Neuronal stem cell (in vitro differentiated cells): Measurements from ENCODE around the gene C2orf92.
"Not testable (repeated sequence)": the region's sequence is repeated elsewhere in the genome, so short reads cannot be mapped to it uniquely, and the experiment has no call there.

ENCODE experiments used
- DNase-seq: peaks from one replicate; pipeline ENCODE4 v3.0.0-alpha.2; 2013; ENCODE audit warnings: low spot score
- H2AFZ ChIP-seq: one replicate; pipeline ENCODE4 v1.6.1; 2013; ENCODE audit warnings: mild to moderate bottlenecking, low read length, inconsistent platforms
- H2AK5ac ChIP-seq: 2 replicates; pipeline ENCODE4 v1.6.1; 2013; ENCODE audit warnings: low read depth, mild to moderate bottlenecking, inconsistent platforms, low read length, moderate library complexity, mixed read lengths
- H2BK120ac ChIP-seq: 2 replicates; pipeline ENCODE4 v1.6.1; 2013; ENCODE audit warnings: low read depth, mild to moderate bottlenecking, inconsistent platforms, low read length, moderate library complexity, mixed read lengths
- H2BK12ac ChIP-seq: one replicate; pipeline ENCODE4 v1.6.1; 2013; ENCODE audit warnings: low read length, inconsistent platforms
- H2BK15ac ChIP-seq: 2 replicates; pipeline ENCODE4 v1.6.1; 2013; ENCODE audit warnings: mild to moderate bottlenecking, low read length, inconsistent platforms, mixed read lengths
- H2BK5ac ChIP-seq: one replicate; pipeline ENCODE4 v1.6.1; 2013; ENCODE audit warnings: inconsistent platforms, mild to moderate bottlenecking, low read length, moderate library complexity
- H3K14ac ChIP-seq: one replicate; pipeline ENCODE4 v1.6.1; 2013; ENCODE audit warnings: low read length, inconsistent platforms
- H3K18ac ChIP-seq: 2 replicates; pipeline ENCODE4 v1.6.1; 2013; ENCODE audit warnings: low read length, inconsistent platforms
- H3K23ac ChIP-seq: 2 replicates; pipeline ENCODE4 v1.6.1; 2013; ENCODE audit warnings: low read depth, mild to moderate bottlenecking, mixed read lengths, low read length, inconsistent platforms; ENCODE audit not compliant: poor library complexity
- H3K27ac ChIP-seq: replicated peaks from 3 replicates; pipeline ENCODE4 v1.5.1; 2013; ENCODE audit warnings: low read length, inconsistent platforms
- H3K27me3 ChIP-seq, 3 experiments: 2 replicates each; pipeline ENCODE4 v1.6.1; 2013; ENCODE audit warnings: low read length in 3 of 3, mild to moderate bottlenecking in 2 of 3, inconsistent platforms in 1 of 3, low read depth in 1 of 3, mixed read lengths in 1 of 3, moderate library complexity in 1 of 3; ENCODE audit not compliant: control insufficient read depth in 3 of 3, insufficient read depth in 3 of 3
- H3K36me3 ChIP-seq, 2 donors: replicated peaks in 1 of 2; 2 replicates each; pipeline ENCODE4 v1.6.1; 2013; ENCODE audit warnings: low read length in 2 of 2; ENCODE audit not compliant: control insufficient read depth in 2 of 2, insufficient read depth in 2 of 2
- H3K4ac ChIP-seq: 2 replicates; pipeline ENCODE4 v1.6.1; 2013; ENCODE audit warnings: inconsistent platforms, mild to moderate bottlenecking, low read length, moderate library complexity
- H3K4me1 ChIP-seq, 2 donors: 1 replicate in 1 of 2; 2 replicates in 1 of 2; pipeline ENCODE4 v1.6.1; 2013; ENCODE audit warnings: low read length in 2 of 2, low read depth in 1 of 2; ENCODE audit not compliant: control insufficient read depth in 2 of 2, insufficient read depth in 1 of 2
- H3K4me2 ChIP-seq: one replicate; pipeline ENCODE4 v1.6.1; 2013; ENCODE audit warnings: mild to moderate bottlenecking, low read length, inconsistent platforms; ENCODE audit not compliant: insufficient read depth, poor library complexity, severe bottlenecking
- H3K4me3 ChIP-seq, 2 donors: 2 replicates each; pipeline ENCODE4 v1.5.1; 2013; ENCODE audit warnings: low read length in 2 of 2, mild to moderate bottlenecking in 2 of 2, inconsistent platforms in 1 of 2, moderate library complexity in 1 of 2
- H3K79me1 ChIP-seq: one replicate; pipeline ENCODE4 v1.6.1; 2013; ENCODE audit warnings: low read depth, mild to moderate bottlenecking, inconsistent platforms, low read length, moderate library complexity
- H3K9ac ChIP-seq: one replicate; pipeline ENCODE4 v1.6.1; 2013; ENCODE audit warnings: mild to moderate bottlenecking, low read depth, low read length, inconsistent platforms; ENCODE audit not compliant: poor library complexity
- H3K9me3 ChIP-seq, 2 donors: replicated peaks in 1 of 2; 2 replicates each; pipeline versions ENCODE3 to v1.6.1; 2013; ENCODE audit warnings: low read length in 2 of 2, mild to moderate bottlenecking in 2 of 2, inconsistent platforms in 1 of 2, low read depth in 1 of 2, mixed read lengths in 1 of 2, moderate library complexity in 1 of 2; ENCODE audit not compliant: control insufficient read depth in 2 of 2, insufficient read depth in 1 of 2
- H4K8ac ChIP-seq: one replicate; pipeline ENCODE4 v1.6.1; 2013; ENCODE audit warnings: low read depth, mild to moderate bottlenecking, inconsistent platforms, low read length, moderate library complexity
- H4K91ac ChIP-seq: one replicate; pipeline ENCODE4 v1.6.1; 2013; ENCODE audit warnings: low read length, low read depth, mild to moderate bottlenecking, inconsistent platforms; ENCODE audit not compliant: poor library complexity
- WGBS, 2 donors: extraction: QIAGEN DNeasy Blood & Tissue Kit; methylation state at CpG; one replicate each; pipeline ENCODE4 v1.1.7; 2013; ENCODE audit warnings: missing lambda C conversion rate in 2 of 2, mixed read lengths in 1 of 2; ENCODE audit not compliant: insufficient read length in 2 of 2, insufficient replicate concordance in 1 of 2; ENCODE audit errors: extremely low coverage in 2 of 2; 5-methylcytosine and 5-hydroxymethylcytosine counted together

C2orf92 gene

DNA sequence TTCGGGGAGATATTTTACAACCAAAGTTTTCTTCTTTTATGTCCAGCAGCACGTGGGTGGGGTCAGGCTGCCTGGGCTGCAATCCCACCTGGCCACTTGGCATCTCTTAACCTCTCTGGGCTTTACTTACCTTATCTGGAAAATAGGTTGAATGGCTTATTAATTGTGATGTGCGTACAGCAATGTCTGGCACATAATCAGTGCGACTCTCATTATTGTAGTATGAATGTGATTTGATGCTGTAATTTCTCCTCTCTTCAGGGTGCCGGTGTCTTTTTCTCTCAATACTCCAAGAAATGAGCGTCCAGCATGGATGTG lies 41.8 kb downstream of the C2orf92 start:
- no CpG with 5 or more reads among the region's 6 CpGs for WGBS, 2 donors
- H3K36me3 ChIP-seq = no peaks in the 10 kb centered on the region
- no peak overlapping the region for H3K4me2 ChIP-seq
- no peak overlapping the region for H4K91ac ChIP-seq
- H3K18ac ChIP-seq = no peak overlapping the region
- H3K27me3 ChIP-seq = no peaks in the 10 kb centered on the region
- no peak overlapping the region for H3K23ac ChIP-seq
- H2BK120ac ChIP-seq = no peak overlapping the region
- no peak overlapping the region for H2AK5ac ChIP-seq
- H3K14ac ChIP-seq = no peak overlapping the region
- H3K9me3 ChIP-seq = no peaks in the 10 kb centered on the region
- no peak overlapping the region for H2BK5ac ChIP-seq
- no peak overlapping the region for H3K4ac ChIP-seq
- H3K4me1 ChIP-seq = peaks cover 2 to 5% of the 10 kb centered on the region in 2 donors
- no peak overlapping the region for H2BK15ac ChIP-seq
- no peak overlapping the region for H4K8ac ChIP-seq
- no peak for DNase-seq
- peaks cover 3% of the 10 kb centered on the region for H3K79me1 ChIP-seq
- no peak overlapping the region for H2AFZ ChIP-seq
- H3K4me3 ChIP-seq = no peak overlapping the region
- no peak overlapping the region for H2BK12ac ChIP-seq
- no peak overlapping the region for H3K9ac ChIP-seq
- H3K27ac ChIP-seq = no peak overlapping the region

DNA sequence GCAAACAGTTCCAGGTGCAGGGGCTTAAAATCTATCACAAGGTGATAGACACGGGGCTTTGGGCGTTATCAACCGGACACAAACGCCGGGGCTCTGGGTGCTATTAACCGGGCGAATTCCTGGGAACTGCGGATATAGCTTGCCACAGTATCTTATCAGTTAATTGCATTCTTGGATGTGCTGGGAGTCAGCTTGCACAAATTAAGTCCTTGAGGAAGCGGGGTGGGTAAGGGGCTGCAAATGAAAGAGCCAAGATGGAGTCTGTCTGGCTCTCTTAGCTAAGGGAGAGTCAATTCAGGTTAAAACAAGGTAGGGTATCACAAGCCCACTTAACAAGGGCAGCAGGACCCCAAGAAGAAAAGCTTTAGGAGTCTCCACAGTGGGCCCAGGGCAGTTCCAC lies 42.7 kb downstream of the C2orf92 start:
- not testable (repeated sequence) for H2BK120ac ChIP-seq, H2BK5ac ChIP-seq, H3K4ac ChIP-seq, H3K27me3 ChIP-seq, H3K9ac ChIP-seq, H4K91ac ChIP-seq, H3K4me1 ChIP-seq, H3K9me3 ChIP-seq, DNase-seq, H3K18ac ChIP-seq, H3K4me3 ChIP-seq, H3K27ac ChIP-seq, H2BK15ac ChIP-seq, H4K8ac ChIP-seq, H3K79me1 ChIP-seq, H3K4me2 ChIP-seq, H2BK12ac ChIP-seq, H3K36me3 ChIP-seq, H3K14ac ChIP-seq
- H3K23ac ChIP-seq = peak overlapping the region; percentile 52
- H2AK5ac ChIP-seq = peak overlapping the region; percentile 38
- no CpG with 5 or more reads among the region's 9 CpGs for WGBS, 2 donors
- H2AFZ ChIP-seq = peak overlapping the region; percentile 84

DNA sequence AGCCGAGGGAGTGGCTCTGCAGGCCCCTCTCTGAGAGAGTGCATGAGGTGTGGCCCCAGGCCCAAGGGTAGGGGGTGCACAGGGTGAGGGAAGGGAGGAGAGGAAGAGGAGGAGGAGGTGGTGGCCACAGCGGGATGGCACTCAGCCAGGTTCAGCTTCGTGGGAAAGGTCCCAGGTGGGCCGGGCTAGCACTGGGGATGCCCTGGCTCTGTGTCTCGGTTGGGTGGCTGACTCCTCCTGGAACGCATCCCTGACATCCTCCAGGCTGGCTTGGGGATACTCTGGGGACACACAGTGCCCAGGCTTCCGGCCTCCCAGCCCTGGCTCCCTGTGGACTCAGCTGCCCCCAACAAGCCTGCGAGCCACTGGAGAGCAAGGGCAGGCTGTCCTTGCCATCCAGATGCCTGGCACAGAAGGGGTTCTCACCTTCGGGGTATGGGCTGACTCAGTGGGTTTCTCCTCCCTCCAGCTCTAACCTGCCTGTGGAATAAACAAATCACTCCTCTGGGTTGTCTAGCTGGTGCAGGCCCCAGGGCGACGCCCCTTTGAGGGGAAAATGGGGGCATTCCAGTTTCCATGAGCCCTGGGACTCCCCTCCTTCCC lies 43.3 kb downstream of the C2orf92 start:
- Histone ChIP-seq H2BK12ac (no peak overlapping the region), H3K14ac (no peak overlapping the region), H3K4me3 (no peak overlapping the region), H3K9me3 (no peaks in the 10 kb centered on the region), H2BK120ac (no peak overlapping the region), H2AFZ (peak overlapping the region; percentile 84), H3K4me1 (peaks cover 2 to 5% of the 10 kb centered on the region in 2 donors), H3K4ac (no peak overlapping the region), H4K91ac (no peak overlapping the region), H3K36me3 (no peaks in the 10 kb centered on the region), H2AK5ac (peak overlapping the region; percentile 38), H3K27me3 (no peaks in the 10 kb centered on the region), H3K79me1 (peaks cover 3% of the 10 kb centered on the region), H3K9ac (peak overlapping the region; percentile 51), H4K8ac (no peak overlapping the region), H2BK15ac (peak overlapping the region; percentile 81), H3K4me2 (no peak overlapping the region), H2BK5ac (no peak overlapping the region), H3K23ac (peak overlapping the region; percentile 52), H3K27ac (no peak overlapping the region), H3K18ac (peak overlapping the region; percentile 70)
- no CpG with 5 or more reads among the region's 11 CpGs for WGBS, 2 donors
- no peak for DNase-seq

DNA sequence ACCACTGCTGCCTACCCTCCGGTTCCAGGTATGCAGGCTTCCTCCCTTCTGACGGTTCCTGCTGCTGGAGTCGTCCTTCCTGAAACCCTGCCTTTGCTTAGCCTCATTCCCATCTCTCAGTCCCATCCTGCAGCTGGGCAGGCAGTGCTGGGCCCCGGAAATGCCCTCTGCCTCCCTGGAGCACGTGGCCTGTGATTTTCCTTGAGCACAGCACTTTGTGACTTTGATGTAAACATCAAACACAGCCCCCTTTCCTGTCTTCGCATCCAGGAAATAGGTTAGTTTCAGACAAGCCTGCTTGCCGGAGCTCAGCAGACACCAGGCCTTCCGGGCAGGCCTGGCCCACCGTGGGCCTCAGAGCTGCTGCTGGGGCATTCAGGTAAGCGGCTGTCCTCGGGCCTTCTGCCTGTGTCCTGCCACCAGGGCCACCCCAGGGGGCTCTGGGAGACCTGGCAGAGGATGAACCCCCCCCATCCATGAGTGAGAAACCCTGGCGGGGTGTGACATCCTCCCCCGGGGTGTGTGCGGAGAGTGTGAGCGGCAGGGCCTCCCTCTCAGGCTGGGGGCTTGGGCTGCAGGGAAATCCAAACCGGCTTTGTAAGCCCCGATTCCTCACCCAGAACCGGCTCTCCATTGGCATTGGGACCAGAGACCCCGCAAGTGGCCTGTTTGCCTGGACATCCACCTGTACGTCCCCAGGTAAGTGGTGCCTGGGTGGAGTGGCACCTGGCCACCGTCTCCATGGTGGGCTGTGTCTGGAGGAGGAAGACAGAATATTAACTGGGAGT lies 44.0 kb downstream of the C2orf92 start, which contains the start of gene ZAP70:
ZAP70 (plus strand) TSS at position 281 of the 788 bp plus-strand sequence. CDS start 10,461 bp downstream, outside the sequence.
- no peaks in the 10 kb centered on the region for H3K27me3 ChIP-seq
- peak within 1 kb of the TSS; percentile 81 for H2BK15ac ChIP-seq
- no peak within 1 kb of the TSS for H2BK12ac ChIP-seq
- H3K9ac ChIP-seq = peak within 1 kb of the TSS; percentile 51
- H2BK5ac ChIP-seq = peak within 1 kb of the TSS; percentile 1
- no peak within 1 kb of the TSS for H3K4me2 ChIP-seq
- H3K9me3 ChIP-seq = no peaks in the 10 kb centered on the region
- peak within 1 kb of the TSS; percentile 84 for H2AFZ ChIP-seq
- no peak for DNase-seq
- H4K8ac ChIP-seq = no peak within 1 kb of the TSS
- H3K4ac ChIP-seq = no peak within 1 kb of the TSS
- peak within 1 kb of the TSS; percentile 38 for H2AK5ac ChIP-seq
- no peak within 1 kb of the TSS for H3K27ac ChIP-seq
- no peak within 1 kb of the TSS for H4K91ac ChIP-seq
- WGBS, 2 donors = no CpG with 5 or more reads among the region's 21 CpGs
- peaks cover 2 to 5% of the 10 kb centered on the region in 2 donors for H3K4me1 ChIP-seq
- H2BK120ac ChIP-seq = no peak within 1 kb of the TSS
- H3K14ac ChIP-seq = no peak within 1 kb of the TSS
- peak within 1 kb of the TSS; percentile 52 for H3K23ac ChIP-seq
- no peaks in the 10 kb centered on the region for H3K36me3 ChIP-seq
- H3K4me3 ChIP-seq = no peak within 1 kb of the TSS
- H3K18ac ChIP-seq = peak within 1 kb of the TSS; percentile 70
- peaks cover 3% of the 10 kb centered on the region for H3K79me1 ChIP-seq
